ENCODE results near the gene SCNN1B.
A peak's percentile ranks its signal among the peaks of the same experiment; 100 is the strongest.

SCNN1B gene

DNA sequence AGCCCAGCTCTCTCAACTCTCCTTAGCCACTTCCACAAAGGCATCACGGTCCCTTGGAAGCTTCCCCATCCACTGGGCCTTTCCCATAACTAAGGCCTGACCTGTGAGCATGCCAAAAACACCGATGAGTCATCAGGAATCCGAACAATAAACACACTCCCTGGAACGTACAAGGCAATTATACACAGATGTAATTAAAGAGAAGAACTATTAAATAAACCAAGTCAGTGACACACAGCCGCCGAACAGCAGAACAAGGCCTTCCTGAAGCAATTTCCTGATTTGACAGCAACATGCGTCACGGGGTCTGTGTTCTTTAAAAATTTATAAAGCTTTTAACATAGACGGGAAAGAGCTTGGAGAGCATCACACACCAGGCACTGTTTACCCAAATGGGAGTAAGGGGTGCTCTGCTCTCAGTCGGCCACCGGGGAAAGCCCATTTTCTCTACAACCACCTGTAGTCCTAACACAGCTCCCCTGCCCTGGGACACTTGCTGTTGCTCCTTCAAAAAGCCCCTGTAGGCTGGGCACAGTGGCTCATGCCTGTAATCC lies 121.5 kb downstream of the SCNN1B start:
- H3K4me2 ChIP-seq (ENCODE audit: low read length) = peak overlapping the region; percentile 49
- no peaks in the 10 kb centered on the region for H3K27me3 ChIP-seq (ENCODE audit: control insufficient read depth, insufficient read depth, low read length)
- peak overlapping the region; percentile 19 for H3K4me3 ChIP-seq (ENCODE audit: low read length)
- H3K9ac ChIP-seq (ENCODE audit: low read depth, low read length) = peak overlapping the region; percentile 22
- no peaks in the 10 kb centered on the region for H3K9me3 ChIP-seq (replicated peaks; ENCODE audit: low read length)
- H3K4me1 ChIP-seq (ENCODE audit: control insufficient read depth, insufficient read depth, low read length) = peaks cover 40% of the 10 kb centered on the region
- peaks cover 11% of the 10 kb centered on the region for H3K36me3 ChIP-seq (ENCODE audit: insufficient read depth, low read length)

DNA sequence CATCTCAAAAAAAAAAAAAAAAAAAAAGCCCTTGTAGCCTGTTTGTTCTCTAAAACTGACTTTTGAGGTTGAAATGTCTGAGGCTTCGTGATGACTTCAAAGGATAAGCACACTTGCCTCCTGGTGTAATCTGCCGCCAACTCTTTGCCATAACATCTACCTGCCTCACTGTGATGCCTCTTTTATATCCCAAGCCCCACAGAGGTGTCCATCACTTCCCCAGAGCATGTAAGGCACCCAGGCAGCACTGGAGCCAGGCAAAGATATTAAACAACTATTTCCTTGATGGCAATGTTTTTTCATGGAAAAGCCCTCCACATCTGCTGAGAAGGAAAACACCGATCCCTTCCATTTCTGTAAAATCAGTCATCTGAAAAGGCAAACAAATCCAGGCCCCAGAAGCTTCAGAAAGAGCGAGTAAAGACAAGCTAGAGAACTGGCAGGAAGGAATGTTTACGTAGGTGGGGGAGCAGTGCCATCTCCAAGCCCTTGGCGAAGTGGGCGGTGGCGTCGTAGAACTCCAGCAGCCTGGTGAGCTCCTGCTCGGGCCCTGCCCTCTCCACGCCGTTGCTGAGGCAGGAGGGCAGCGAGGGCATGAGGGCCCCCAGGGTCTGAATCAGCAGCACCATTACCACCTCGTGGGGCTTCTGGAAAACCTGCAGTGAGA lies 122.3 kb downstream of the SCNN1B start:
- Histone ChIP-seq H3K4me2 (ENCODE audit: low read length) (peak overlapping the region; percentile 8), H3K27me3 (ENCODE audit: control insufficient read depth, insufficient read depth, low read length) (no peaks in the 10 kb centered on the region), H3K9ac (ENCODE audit: low read depth, low read length) (no peak overlapping the region), H3K4me3 (ENCODE audit: low read length) (no peak overlapping the region), H3K4me1 (ENCODE audit: control insufficient read depth, insufficient read depth, low read length) (peaks cover 40% of the 10 kb centered on the region), H3K36me3 (ENCODE audit: insufficient read depth, low read length) (peaks cover 13% of the 10 kb centered on the region), H3K9me3 (replicated peaks; ENCODE audit: low read length) (no peaks in the 10 kb centered on the region)

GRCh38 chr16:23428351-23428750 lies 126.2 kb downstream of the SCNN1B start:
- no peak overlapping the region for H3K9ac ChIP-seq (ENCODE audit: low read depth, low read length)
- peaks cover 35% of the 10 kb centered on the region for H3K36me3 ChIP-seq (ENCODE audit: insufficient read depth, low read length)
- H3K4me2 ChIP-seq (ENCODE audit: low read length) = no peak overlapping the region
- H3K4me3 ChIP-seq (ENCODE audit: low read length) = no peak overlapping the region
- no peaks in the 10 kb centered on the region for H3K27me3 ChIP-seq (ENCODE audit: control insufficient read depth, insufficient read depth, low read length)
- H3K9me3 ChIP-seq (replicated peaks; ENCODE audit: low read length) = no peaks in the 10 kb centered on the region
- H3K4me1 ChIP-seq (ENCODE audit: control insufficient read depth, insufficient read depth, low read length) = peaks cover 15% of the 10 kb centered on the region

Measured in skeletal muscle satellite cell (primary cell).